ENCODE results near the gene SERPINB5.
A peak's percentile ranks its signal among the peaks of the same experiment; 100 is the strongest.

GRCh38 chr18:63518178-63519012, 41.6 kb downstream of the SERPINB5 start:
- TF ChIP-seq CTCF (conservative IDR thresholded peaks at IDR 0.05) (peak; percentile 79), EZH2 (IDR thresholded peaks at IDR 0.05; ENCODE audit: low read depth) (no peak)
